ENCODE measurements around the gene COMMD4.
A peak's percentile ranks its signal among the peaks of the same experiment; 100 is the strongest.
"Not testable (repeated sequence)": the region's sequence is repeated elsewhere in the genome, so short reads cannot be mapped to it uniquely, and the experiment has no call there.

Gene COMMD4

DNA sequence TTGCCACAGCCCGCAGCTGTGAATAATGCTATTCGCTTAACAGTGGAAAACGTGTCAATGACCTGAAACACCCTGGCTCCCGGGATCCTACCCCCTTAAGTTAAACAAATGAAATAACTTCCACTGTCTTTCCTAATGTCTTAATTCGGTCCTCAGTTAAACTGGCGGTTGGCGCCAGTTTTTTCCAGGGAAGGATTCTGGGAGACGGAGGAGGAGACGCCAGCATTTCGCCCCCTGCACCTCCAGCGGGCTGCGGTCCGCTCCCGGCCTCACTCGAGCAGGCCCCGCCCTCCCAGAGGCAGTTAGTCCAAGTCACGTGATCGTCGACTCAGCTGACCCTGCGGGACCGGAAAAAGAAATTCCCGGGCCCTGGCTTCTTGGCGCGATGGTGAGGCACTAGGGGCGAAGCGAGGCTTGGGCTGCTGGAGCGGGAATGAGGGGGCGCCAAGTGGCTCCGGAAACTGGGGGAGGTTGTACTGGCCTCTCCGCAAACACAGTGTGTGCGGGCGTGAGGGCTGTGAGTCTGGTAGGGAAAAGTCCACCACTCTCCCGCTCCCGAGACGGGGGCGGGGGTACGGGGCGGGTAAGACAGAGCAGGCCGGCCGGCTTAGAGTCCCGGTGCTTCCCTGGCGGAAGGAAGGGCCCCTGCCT lies at the start of gene COMMD4:
Gene COMMD4 (plus strand): TSS at position 359 of the 651 bp plus-strand sequence. CDS start 27 bp downstream, at position 386.
- DNase-seq (ENCODE audit: low read depth) = peak; percentile 95
- peak within 1 kb of the TSS; percentile 83 for H3K4me3 ChIP-seq (ENCODE audit: low read length)
- no peak for TF ChIP-seq CTCF (conservative IDR thresholded peaks at IDR 0.05; ENCODE audit: low read length)

- DNase-seq (ENCODE audit: low read depth); H3K4me3 ChIP-seq (ENCODE audit: low read length): not testable (repeated sequence)
Observed at GRCh38 chr15:75293660-75294059, 42.2 kb upstream of the COMMD4 start.

DNA sequence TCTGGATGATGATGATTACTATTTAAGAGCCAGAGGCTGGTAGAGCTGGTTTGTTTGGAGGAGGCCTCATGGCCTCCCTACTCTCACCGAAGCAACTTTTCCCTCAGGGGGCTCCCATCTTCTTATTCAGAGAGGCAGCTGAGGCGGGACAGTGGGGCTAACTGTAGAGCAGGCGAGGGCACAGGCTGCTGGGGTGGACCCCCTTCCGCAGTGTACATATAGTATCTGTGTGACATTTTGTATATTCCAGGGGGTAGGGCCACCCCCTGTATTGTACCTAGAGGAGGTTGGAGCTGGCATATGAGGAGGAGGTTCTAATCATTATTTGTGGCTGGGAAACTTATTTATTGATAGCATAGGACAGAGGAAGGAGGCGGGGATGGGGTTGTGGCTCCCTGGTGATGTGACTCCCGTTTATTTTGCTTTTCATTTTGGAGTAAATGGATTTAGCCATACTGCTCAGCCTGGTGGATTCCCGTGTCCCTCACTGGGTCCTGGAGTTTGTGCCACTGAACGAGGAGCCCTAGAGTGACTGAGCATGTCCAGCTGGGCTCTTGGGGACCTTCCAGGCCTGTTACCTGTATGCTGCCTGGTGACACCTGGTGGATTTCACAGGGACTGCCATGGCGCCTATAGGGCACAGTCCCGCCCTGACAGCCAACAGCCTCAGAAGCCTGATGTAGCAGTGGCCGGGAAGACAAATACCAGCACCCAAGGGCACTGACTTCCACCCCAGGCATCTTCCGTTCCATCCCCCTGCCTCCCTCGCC lies 37.1 kb upstream of the COMMD4 start:
- not testable (repeated sequence) for DNase-seq (ENCODE audit: low read depth); H3K4me3 ChIP-seq (ENCODE audit: low read length)

DNA sequence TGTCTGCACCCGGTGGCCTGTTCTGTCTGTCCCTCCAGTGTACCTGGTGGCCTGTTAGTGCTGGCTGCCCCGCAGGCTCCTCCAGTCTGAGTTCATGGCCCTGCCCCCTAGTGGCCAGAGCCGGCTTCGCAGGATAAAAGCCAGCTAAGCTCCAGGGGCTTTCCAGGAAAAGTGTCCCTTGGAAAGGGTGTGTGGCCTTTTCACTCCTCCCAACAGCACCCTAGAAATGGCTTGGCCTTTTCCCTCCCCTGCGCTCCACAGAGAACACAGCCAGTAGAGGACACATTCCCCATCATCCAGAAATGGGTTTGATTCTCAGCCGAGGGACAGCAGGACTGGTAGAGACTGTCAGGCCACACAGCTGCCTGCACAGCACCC lies 36.6 kb upstream of the COMMD4 start:
- DNase-seq (ENCODE audit: low read depth) = not testable (repeated sequence)
- TF ChIP-seq CTCF (conservative IDR thresholded peaks at IDR 0.05; ENCODE audit: low read length) = peak; percentile 40

GRCh38 chr15:75300026-75300425 lies 35.8 kb upstream of the COMMD4 start:
- H3K4me3 ChIP-seq (ENCODE audit: low read length); DNase-seq (ENCODE audit: low read depth): not testable (repeated sequence)

More for the DNA sequence above, 36.6 kb upstream of the COMMD4 start:
- not testable (repeated sequence) for H3K4me3 ChIP-seq (ENCODE audit: low read length)

DNA sequence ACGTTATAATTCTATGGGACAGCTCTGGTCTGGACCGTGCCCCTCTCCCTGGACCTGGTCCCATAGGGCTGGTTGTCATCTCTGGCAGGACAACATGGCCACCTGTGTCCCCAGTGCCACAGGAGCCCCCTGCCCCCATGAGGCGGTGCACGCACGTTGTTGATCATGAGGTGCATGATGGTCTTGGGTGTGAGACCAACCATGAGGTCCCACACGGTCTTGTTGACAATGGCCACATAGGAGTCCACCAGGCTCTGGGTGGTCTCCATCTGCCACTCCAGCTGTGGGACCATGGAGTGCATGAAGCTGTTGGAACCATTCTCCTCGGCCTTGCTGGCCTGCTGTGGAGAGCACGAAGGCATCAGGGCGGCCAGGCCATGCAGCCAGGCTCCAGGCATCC lies 33.5 kb upstream of the COMMD4 start:
- no peak overlapping the region for H3K4me3 ChIP-seq (ENCODE audit: low read length)
- TF ChIP-seq CTCF (conservative IDR thresholded peaks at IDR 0.05; ENCODE audit: low read length) = no peak
- DNase-seq (ENCODE audit: low read depth) = no peak

- not testable (repeated sequence) for DNase-seq (ENCODE audit: low read depth); H3K4me3 ChIP-seq (ENCODE audit: low read length)
Observed at GRCh38 chr15:75302753-75303152, 33.1 kb upstream of the COMMD4 start.

DNA sequence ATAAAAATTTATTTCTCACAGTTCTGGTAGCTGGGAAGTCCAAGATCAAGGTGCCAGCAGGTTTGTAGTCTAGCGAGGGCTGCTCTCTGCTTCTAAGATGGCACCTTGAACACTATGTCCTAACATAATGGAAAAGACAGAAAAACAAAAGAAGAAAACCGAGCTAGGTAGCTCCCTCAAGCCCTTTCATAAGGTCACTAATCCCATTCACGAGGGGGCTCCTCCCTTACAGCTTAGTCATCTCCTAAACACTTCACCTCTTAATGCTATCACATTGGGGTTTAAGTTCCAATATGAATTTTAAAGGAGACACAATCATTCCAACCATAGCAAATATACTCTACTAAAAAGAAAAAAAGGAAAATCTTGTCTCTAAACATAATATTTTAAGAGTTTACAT lies 29.7 kb upstream of the COMMD4 start:
- no peak for DNase-seq (ENCODE audit: low read depth)
- no peak for TF ChIP-seq CTCF (conservative IDR thresholded peaks at IDR 0.05; ENCODE audit: low read length)
- H3K4me3 ChIP-seq (ENCODE audit: low read length) = no peak overlapping the region

DNA sequence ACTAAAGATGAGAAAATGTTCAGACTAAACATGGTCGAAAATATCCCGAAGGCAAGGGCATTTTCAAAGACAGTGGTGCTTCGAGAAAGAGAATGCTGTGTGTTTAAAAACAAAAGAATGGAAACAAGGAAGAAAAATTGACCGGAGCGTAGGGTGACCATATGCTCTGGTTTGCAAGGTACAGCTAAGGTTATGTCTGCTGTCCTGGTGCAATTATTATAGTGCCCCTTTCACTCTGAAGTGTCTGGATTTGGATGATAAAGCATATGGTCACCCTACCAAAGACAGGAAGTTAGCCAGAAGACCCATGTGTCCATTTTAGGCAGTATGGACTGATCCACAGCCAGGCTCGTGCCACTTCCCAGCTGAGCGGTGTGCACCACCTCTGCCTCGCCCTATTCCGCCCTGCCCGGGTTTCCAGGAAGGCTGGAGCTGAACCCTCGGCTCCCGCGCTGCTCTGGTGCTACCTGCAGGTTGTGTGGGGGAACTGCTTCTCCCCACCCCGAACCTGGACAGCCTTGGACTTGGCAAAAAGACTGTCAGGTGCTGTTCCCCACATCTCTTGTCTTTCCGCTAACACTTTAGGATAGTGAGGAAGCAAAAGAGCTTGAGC lies 28.0 kb upstream of the COMMD4 start:
- H3K4me3 ChIP-seq (ENCODE audit: low read length) = no peak overlapping the region
- peak; percentile 29 for TF ChIP-seq CTCF (conservative IDR thresholded peaks at IDR 0.05; ENCODE audit: low read length)
- DNase-seq (ENCODE audit: low read depth) = no peak

All from AG10803 (cell line).